Cerebellar cortex (tissue), 1 donor: ENCODE results near the gene FMNL2.
A peak's percentile ranks its signal among the peaks of the same experiment; 100 is the strongest.

ENCODE experiments used
- DNase-seq: peaks from one replicate; pipeline ENCODE4 v3.0.0-alpha.2; 2015; ENCODE audit warnings: low spot score

FMNL2 gene

GRCh38 chr2:152427902-152428301 lies 92.9 kb downstream of the FMNL2 start:
- no peak for DNase-seq

GRCh38 chr2:152428800-152429582 lies 94.0 kb downstream of the FMNL2 start:
- peak; percentile 67 for DNase-seq

GRCh38 chr2:152430876-152431275 lies 95.9 kb downstream of the FMNL2 start:
- no peak for DNase-seq

GRCh38 chr2:152431370-152432098 lies 96.6 kb downstream of the FMNL2 start:
- no peak for DNase-seq

- DNase-seq, result peak; percentile 96
Measured at GRCh38 chr2:152432206-152432653, 97.3 kb downstream of the FMNL2 start.

GRCh38 chr2:152432765-152433164 lies 97.8 kb downstream of the FMNL2 start:
- DNase-seq, result no peak

GRCh38 chr2:152433289-152433688 lies 98.3 kb downstream of the FMNL2 start:
- no peak for DNase-seq

GRCh38 chr2:152433791-152434190 lies 98.8 kb downstream of the FMNL2 start:
- no peak for DNase-seq

GRCh38 chr2:152434395-152435182 lies 99.6 kb downstream of the FMNL2 start:
- DNase-seq, result no peak

- no peak for DNase-seq
Measured at GRCh38 chr2:152436148-152436547, 101.2 kb downstream of the FMNL2 start.

GRCh38 chr2:152437276-152438108 lies 102.5 kb downstream of the FMNL2 start:
- no peak for DNase-seq

- no peak for DNase-seq
Measured at GRCh38 chr2:152440049-152440448, 105.1 kb downstream of the FMNL2 start.

GRCh38 chr2:152440460-152440859 lies 105.5 kb downstream of the FMNL2 start:
- no peak for DNase-seq

- DNase-seq, result no peak
Measured at GRCh38 chr2:152441961-152442360, 107.0 kb downstream of the FMNL2 start.

- no peak for DNase-seq
Measured at GRCh38 chr2:152443771-152444170, 108.8 kb downstream of the FMNL2 start.

GRCh38 chr2:152444448-152444847 lies 109.5 kb downstream of the FMNL2 start:
- DNase-seq, result peak; percentile 6

- DNase-seq, result no peak
Measured at GRCh38 chr2:152445375-152445774, 110.4 kb downstream of the FMNL2 start.

GRCh38 chr2:152445791-152446201 lies 110.8 kb downstream of the FMNL2 start:
- DNase-seq, result peak; percentile 85

- DNase-seq, result no peak
Measured at GRCh38 chr2:152446213-152446612, 111.2 kb downstream of the FMNL2 start.

GRCh38 chr2:152447897-152448296 lies 112.9 kb downstream of the FMNL2 start:
- no peak for DNase-seq

- DNase-seq, result peak; percentile 59
Measured at GRCh38 chr2:152448606-152449005, 113.6 kb downstream of the FMNL2 start.

GRCh38 chr2:152449578-152449977 lies 114.6 kb downstream of the FMNL2 start:
- DNase-seq, result peak; percentile 29
